ENCODE results near the gene CLCN1.

GRCh38 chr7:143391462-143392404, 75.8 kb downstream of the CLCN1 start:
- TF ChIP-seq GATA2 (IDR thresholded peaks at IDR 0.05; ENCODE audit: low read depth, low read length), result no peak
- no peak for TF ChIP-seq GATA3 (IDR thresholded peaks at IDR 0.05; ENCODE audit: low read depth, low read length)
